Stimulated activated CD4-positive, alpha-beta T cell treated with anti-CD3 and anti-CD28 coated beads, Interleukin-4, amount 100 ng/mL, for 1 hour (primary cell): ENCODE results near the gene SGO2.
A peak's percentile ranks its signal among the peaks of the same experiment; 100 is the strongest.
"Not testable (repeated sequence)": the region's sequence is repeated elsewhere in the genome, so short reads cannot be mapped to it uniquely, and the experiment has no call there.

ENCODE experiments used
- DNase-seq: peaks from one replicate; pipeline ENCODE4 v3.0.0-alpha.2; 2020

SGO2 gene

DNA sequence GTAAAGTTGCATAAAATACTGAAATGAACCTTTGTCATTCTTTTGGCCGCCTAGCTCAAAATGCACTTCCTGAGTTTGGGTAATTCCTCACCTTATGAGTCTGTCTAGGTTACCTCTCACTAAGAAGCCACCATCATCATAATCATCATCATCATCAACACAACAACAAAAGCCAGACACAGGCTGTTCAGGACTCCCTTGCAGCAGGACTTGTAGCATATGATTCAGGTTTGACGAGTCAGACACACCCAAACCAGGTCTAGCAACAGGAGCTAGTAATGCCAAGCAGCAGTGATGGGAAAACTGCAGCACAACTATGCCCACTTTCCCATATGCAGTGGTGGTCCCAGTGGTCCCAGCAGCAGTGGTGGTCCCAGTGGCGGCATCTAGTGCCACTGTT is 2.8 kb upstream of the SGO2 start:
- no peak for DNase-seq

DNA sequence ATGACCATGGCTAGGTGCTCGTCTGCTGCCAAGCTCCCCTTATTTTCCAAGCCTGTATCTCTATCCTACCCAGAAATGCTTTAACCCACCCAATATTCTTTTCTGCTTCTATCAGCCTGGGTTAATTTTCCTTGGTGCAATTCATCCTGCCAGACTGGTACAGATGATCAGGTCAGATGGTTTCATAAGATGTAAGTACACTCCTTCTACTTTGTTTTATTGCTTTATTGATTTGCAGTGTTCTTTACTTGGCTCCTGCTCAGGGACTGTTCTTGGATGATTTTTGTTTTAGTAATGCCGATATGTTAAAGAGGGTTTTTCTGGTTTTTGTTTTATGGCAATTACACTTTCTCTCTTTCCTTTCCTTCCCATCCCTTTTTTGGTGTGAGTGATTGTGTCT is 2.4 kb upstream of the SGO2 start:
- no peak for DNase-seq

DNA sequence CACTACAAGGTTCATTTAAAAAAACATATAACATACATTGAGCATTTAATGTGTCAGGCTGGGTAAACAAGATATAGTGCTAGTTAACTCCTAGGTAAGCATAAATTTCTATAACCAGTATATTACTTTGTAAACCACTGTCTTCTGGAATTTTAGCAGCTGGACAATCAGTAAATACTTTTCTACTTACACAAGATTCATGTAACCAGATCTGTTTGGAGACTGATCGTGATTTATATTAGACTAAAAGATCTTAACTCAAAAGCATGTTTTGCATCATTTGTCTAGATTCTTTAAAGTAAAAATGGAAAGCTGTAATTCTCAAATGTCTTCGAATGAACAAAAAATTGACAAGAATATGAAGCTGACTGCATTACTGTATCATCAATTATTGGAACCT is 941 bp upstream of the SGO2 start:
- no peak for DNase-seq

DNA sequence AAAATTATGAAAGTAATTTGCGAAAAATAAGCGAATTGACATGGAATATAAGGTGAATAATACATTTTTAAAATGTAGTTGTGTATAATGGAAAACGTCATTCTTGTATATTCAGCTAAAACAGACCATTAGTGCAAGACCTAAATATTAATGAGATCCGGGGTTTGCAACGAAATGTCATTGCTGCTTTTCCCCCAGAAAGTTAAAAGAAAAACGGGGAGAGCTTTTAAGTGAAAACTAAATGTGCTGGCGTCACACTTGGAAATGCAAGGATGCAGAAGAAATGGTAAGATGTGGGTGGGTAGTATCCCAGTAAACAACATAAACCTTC is 491 bp upstream of the SGO2 start:
- no peak for DNase-seq

DNA sequence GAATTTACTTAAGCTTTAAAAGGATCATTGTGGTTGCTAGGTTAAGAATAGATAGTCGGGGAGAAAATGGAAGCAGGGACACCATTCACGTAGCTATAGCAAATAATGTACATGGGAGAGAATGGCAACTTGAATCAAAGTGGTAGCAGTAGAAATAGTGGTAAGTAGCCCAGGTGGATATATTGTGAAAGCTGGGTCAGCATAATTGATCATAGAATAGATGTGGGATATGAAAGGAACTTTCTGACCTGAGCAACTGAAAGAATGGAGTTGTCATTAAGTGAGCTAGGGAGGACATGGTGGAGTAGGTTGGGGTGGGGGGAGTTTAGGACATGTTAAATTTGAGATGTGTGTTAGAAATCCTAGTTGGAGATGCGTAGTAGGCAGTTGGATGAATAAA is 2.2 kb downstream of the SGO2 start:
- no peak for DNase-seq

DNA sequence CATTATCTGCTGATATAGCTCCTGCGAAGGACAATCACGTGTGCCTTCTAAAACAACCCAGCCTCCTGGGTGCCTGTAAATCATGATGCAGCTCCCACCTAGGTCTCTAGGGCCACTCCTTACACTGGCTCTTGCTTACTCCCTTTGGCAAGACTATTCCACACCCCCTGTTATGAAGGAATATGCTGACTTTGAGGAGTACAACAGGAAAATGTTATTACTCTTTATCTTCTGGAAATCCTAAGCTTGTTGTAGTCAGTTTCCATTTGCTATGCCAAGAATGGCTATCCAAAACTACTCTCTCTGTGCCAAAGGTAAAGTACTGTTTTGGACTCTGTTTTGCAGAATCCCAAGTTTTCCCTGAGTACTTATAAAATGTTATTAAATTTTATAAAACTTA is 7.7 kb downstream of the SGO2 start:
- DNase-seq: no peak

DNA sequence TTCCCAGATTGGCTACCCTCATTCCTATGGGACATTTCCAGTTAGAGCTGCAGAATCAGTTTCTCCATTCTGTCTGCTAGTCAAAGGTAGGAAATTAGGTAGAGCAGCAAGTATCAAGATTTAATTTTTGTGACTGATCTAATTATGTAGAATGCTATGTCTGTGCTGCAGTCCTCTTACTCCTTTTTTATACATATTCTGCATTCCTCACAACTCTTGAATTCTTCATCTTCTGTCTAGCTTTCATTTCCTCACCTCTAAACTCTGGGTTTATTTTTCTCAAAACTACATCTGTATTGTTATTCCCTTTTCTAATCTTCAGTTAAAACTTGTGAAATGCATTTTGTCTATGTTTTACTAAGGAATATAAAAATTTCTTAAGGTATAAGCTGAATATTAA is 8.6 kb downstream of the SGO2 start:
- no peak for DNase-seq

DNA sequence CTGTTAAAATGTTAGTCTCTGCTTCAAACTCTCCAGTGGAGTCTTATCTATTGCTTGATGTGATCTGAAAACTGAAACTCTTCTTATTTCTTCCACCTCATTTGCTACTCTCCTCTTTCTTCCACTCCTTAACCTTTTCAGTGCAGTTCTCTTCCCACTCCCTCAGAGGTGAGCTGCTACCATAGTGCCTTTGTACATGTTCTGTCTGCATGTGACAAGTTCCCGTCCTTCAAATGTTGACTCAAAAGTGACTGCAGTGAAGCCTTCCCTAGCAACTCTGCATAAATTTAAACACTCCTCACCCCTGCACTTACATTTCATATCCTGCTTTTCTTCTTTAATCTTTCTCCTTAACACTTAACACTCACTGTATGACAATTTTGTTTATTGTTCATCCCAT is 12.1 kb downstream of the SGO2 start:
- no peak for DNase-seq

DNA sequence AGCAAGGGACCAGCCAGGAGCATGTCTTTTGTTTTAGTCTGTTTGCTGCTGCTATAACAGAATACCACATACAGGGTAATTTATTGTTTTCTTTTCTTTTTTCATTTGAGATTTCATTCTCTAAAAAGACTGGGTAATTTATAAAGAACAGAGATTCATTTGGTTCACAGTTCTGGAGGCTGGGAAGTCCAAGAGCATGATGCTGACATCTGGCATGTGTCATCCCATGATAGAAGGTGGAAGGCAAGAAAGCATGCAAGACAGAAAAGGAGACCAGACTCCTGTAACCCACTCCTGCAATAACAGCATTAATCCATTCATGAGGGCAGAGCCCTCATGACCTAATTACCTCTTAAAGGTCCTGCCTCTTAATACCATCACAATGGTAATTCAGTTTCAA is 14.8 kb downstream of the SGO2 start:
- DNase-seq: no peak

DNA sequence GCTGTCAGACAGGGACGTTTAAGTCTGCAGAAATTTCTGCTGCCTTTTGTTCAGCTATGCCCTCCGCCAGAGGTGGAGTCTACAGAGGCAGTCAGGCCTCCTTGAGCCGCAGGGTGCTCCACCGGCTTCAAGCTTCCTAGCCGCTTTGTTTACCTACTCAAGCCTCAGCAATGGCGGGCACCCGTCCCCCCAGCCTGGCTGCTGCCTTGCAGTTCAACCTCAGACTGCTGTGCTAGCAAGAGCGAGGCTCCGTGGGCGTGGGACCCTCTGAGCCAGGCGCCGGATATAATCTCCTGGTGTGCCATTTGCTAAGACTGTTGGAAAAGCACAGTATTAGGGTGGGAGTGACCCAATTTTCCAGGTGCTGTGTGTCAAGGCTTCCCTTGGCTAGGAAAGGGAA is 40.6 kb downstream of the SGO2 start:
- DNase-seq: not testable (repeated sequence)

DNA sequence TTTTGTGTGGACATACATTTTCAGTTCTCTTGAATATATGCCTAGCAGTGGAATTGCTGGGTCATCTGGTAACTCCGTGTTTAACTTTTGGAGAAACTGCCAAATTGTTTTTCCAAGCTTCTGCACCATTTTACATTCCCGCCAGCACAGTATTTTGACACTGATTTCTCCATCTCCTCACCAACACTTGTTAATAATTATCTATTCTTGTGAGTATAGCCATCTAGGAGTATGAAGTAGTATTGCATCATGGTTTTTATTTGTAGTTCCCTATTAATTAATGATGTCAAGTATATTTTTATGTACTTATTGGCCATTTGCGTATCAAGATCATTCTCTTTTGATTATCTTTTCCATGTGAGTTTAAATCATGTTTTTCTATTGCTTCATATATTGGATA is 41.9 kb downstream of the SGO2 start:
- no peak for DNase-seq

DNA sequence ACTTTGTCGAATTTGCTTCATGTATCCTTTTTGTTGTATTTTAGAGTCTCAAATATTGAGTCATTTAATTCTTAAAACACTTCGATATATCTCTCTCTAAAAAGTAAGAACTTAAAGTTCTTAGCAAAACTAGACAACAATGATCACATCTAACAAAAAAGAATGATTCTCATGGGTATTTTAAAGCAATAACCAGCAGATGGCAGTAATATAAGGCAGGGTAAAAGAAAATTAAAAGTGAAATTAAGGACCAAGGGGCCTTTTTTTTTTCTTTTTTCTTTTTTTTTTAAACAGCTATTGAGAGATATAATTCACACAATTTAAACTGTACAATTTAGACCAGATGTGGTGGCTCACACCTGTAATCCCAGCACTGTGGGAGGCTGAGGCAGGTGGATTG is 50.0 kb downstream of the SGO2 start:
- no peak for DNase-seq

DNA sequence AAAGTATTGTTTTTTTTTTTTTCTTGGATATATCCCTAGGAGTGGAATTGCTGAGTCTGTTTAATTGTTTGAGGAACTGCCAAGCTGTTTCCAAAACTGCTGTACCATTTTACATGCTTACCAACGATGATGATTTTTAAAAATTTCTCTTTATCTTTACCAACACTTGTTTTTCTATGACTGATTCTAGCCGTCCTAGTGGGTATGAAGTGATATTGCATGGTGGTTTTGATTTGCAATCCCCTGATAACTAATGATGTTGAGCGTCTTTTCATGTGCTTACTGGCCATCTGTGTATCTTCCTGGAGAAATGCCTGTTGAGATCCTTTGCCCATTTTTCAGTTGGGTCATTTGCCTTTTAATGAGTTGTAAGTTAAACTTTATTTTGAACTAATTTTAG is 51.0 kb downstream of the SGO2 start:
- no peak for DNase-seq

DNA sequence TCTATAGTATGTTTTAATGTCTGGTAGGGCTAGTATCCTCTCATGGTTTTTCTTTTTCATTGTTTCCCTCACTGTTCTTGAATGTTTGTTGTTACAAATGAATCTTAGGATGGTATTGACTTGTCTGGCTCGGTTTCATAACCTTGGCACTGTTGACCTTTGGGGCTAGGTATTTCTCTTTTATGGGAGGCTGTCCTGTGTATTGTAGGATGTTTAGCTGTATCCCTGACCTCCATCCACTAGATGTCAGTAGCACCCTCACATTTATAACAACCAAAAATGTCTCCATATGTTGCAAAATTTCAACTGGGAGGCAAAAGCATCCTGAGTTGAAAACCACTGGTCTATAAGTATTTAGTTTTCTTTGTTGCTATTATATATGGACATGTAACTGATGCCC is 52.8 kb downstream of the SGO2 start:
- DNase-seq: no peak

DNA sequence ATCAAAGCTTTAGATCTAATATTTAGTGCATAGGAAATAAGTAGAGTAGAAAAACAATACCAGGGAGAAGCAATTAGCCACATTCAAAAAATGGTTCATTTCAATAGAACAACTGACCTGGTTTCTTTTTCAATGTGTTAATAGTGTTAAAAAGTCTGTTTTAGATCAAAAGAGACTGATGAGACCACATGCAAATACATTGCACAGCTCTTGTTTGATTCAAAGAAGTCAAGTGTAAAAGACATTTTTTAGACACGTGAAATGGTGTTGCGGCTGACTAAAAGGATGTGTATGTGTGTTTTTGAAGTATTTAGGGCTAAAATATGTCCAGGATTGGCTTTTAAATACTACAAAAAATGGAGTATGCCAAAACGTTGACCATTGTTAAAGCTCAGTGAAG is 58.6 kb downstream of the SGO2 start:
- DNase-seq: no peak

DNA sequence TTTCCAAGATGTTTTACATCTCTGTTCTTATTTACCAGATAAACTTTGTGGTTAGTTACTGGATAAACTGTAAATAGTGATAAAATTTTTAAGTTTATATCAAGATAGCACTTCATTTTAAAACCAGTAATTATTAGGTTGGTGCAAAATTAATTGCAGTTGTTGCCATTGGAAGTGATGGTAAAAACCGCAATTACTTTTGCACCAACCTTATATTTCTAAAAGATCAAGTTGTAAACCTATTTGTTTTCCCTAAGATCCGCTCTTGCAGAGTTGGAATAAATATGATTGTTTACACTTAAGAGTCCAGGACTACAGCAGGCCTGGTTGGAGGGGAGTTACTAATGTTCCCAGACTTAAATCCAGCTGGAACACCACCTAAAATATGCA is 59.3 kb downstream of the SGO2 start:
- no peak for DNase-seq

DNA sequence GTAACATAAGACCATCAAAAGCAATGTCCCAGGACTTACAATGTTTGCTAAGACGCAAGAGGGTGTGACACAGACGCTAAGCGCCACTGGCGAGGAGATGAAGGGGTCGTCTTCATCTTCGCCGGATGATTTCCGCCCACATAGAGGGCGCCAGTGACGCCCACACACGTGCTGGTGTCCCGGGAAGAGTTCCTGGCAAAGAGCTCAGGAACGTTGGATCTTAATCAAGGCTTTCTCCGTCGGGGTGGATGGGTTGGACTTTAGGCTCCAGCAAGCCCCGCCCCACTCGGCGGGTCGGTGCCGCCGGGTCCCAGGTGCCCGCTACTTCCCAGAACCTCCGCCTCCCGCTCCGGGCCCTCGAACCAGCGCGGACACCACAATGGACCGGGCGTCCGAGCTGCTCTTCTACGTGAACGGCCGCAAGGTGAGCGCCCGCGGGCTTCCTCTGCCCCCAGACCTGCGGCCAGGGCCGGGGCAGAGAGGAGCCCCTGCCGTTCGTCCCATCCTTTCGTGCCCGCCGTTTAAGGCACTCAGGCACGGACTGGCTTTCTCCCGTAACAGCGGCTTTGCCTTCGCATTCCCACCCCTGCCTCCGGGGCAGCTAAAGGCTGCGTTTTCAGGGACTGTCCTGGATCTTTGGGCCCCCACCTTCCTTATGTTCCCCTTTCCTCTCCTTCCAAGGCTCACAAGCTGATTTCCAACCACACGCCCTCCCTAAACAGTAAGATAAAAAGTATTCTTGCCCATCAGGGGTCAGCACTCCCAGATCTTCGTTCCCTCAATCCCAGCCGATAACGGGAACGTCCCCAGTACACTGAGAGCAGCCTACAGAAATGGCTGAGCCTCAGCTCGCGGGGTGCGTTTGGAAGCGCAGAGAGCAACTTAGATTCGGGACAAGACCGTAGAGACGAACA is 60.0 kb downstream of the SGO2 start, which contains the start of gene AOX1:
AOX1 (plus strand) TSS at position 285 of the 914 bp plus-strand sequence; CDS start at position 380, 95 bp downstream.
- DNase-seq: peak; percentile 20

DNA sequence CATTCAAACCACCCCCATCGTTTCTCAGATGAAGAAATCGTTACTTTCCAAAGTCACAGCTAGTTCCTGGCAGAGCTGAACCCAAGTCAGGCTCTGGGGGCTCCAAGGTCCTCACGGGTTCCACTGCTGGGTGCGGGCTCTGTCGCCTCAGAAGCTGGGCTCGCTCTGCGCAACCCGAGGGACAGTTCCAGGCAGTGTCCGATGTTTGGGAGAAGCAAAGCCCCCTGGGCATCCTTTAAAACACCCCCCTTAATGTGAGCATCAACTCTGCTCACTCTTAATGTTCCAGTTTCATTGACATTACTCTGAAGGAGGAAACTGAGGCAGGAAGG is 60.6 kb downstream of the SGO2 start:
- DNase-seq: no peak

DNA sequence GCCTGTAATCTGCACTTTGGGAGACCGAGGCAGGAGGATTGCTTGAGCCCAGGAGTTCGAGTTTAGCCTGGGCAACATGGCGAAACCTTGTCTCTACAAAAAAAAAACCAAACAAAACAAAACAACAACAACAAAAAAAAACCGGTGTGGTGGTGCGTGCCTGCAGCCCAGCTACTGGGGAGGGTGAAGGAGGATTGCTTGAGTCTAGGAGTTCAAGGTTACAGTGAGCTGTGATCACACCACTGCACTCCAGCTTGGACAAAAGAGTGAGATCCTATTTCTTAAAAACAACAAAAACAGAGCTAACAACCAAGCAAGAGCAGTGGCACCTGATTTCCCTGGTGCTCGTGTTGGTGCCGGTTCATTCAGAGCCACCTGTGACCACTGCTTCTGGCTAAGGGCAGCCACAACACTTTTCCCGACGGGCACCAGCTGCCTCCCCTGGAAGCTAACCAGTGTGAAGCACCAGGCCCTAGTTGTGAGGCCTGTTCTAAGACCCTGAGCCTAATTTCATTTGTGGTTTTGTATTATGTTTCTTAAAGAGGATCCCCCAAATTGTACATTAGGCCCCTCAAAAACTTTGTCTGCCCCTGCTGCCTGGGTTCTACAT is 61.1 kb downstream of the SGO2 start:
- no peak for DNase-seq

DNA sequence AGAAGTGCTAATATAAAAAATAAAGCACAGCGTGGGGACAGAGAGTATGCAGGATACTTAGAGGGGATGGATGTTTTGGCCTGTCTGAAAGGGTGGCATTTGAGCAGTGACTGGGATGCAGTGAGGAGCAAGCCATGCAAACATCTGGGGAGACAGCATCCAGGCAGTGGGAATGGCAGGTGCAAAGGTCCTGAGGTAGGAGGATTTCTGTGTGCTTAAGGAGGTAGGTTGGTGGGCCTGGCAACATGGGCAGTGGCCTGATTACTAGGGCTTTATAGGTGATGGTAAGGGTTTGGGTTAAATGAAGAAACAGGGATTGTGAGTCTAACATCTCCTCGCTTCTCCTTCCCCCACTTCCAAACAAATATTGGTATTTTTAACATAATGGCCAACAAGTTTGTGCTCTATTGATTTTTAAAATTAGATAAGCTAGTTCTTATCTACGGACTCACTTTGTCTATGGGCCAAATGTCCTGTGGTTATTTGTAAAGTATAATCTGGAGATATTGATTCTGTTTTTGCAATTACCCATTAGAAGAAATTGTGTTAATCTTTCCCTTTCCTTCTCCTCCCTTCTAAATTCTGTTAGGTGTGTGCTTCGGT is 62.2 kb downstream of the SGO2 start:
- DNase-seq: no peak

DNA sequence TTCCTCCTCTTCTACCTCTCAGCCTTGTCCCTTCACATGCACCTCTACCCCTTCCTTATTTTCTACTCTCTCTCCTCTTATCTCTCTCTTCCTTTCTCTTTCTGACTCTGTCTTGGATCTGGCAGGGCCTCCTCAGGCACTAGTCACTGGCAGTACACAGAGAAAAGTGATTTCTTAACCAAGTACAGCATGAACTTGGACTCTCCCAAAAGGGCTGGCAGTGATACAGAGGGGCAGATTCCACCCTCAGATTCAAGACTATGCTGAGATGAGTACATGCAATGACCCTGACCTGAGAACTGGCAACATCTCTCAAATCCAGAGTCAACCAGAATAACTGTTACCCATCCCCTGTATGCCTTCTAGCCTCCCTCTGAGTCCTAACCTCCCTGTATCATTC is 64.1 kb downstream of the SGO2 start:
- no peak for DNase-seq

DNA sequence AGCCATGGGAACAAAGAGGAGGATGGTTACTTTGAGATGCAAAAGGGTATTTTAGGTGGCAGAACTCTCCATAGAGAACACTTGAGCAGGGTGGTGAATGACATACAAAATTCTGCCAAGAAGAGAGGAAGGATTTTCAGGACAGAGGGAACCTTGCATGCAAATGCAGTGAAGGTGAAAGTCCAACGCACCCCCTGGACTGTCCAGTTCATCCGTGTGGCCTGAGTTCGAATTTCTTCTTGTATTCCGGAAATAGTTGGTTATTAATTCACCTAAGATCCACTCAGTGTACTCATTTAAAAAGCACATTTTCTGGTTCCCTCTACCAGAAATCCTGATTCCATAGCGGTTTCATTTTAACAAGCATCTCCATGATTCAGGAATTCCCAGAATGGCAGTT is 65.3 kb downstream of the SGO2 start:
- no peak for DNase-seq

DNA sequence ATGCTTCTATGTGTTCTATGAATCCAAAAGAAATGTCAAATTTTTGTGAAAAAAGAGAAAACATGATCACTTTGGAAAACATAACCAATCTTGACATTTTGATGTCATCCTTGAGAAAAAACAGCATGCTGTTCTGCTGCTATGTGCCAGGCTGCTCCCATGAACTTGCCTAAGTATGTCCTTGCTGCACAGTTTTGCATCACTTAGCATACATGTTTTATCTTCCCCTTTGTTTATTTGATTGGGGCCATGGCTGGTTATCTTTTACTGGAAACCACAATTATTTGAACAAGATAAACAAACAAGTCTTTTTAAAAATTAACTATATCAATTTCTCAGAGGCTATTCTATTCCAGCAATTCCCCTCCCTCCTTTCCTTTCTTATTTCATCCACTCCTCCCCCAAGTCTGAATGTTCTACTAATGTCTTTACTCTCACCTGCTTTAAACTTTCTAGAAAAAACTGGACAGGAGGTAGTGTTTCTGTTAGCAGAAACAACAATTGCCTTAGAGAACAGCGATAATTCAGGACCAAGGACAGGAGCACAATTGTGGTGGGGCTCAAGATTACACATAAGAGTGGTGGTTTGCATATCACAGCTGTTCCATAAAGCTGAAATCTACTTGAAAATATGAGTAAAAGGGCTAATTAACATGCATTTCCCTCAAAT is 66.5 kb downstream of the SGO2 start:
- no peak for DNase-seq

DNA sequence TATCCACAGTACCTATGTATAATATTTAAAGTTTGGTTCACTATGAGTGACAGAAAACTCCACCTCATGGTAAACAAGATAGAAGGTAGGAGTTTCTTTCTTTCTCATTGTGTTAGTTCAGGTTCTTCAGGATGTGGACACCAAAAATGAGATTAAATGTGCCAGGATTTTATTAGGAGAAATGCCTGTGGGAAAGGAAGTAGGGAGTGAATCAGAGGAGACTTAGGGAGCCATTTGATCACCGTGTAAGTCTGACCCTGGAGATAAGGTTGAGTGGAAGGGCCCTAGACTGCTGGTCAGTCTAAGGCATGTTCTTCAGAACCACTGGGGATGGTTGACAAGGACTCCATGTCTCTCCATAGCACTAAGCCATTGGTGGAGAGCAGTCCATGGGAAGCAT is 67.9 kb downstream of the SGO2 start:
- DNase-seq: no peak
